Measurements from ENCODE around the gene CUTA. TPM values are rescaled to one million over a fixed set of nuclear protein-coding genes. Genes with fewer than 3 reads are reported as not detected.

The CUTA gene
- total and polyA plus RNA-seq, 2 of the 13 experiments (the other 11 are each of a cell fraction or from before 2014, with no cell fraction given): 170 to 180 TPM

DNA sequence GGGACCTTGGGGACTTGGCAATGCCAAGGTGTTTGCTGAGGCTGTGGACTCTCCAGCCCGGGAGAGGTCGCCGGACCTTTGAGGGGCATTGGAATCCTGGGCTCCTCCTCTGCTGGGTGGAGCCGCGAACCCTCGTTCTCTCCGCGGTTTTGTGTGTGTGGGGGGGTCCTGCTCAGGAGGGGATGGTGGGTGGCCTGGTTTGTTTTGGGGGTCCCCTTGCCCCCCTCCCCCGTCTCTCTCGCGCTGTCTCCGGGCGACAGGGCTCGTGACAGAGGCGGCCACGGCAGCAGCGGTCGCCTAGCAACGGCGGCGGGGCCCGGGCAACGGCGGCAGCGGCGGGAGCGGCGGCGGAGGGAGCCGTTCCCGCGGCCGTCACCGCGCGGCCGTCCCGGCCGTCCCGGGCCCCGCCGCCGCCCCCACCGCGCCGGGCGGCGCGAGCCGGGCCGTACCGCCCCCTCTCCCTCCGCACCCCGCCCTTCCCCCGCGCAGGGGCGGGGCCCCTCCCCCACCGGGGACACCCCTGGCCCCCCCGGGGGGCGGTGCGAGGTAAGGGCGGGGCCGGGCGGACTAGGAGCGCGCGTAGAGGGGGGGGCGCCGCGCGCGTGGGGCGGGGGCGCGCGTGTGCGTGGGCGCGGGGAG lies 9.8 kb upstream of the CUTA start (continued):
- TF ChIP-seq, protein P1, sequence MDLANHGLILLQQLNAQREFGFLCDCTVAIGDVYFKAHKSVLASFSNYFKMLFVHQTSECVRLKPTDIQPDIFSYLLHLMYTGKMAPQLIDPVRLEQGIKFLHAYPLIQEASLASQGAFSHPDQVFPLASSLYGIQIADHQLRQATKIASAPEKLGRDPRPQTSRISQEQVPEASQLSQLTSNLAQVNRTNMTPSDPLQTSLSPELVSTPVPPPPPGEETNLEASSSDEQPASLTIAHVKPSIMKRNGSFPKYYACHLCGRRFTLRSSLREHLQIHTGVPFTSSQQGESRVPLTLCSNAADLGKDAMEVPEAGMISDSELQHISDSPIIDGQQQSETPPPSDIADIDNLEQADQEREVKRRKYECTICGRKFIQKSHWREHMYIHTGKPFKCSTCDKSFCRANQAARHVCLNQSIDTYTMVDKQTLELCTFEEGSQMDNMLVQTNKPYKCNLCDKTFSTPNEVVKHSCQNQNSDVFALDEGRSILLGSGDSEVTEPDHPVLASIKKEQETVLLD (CRISPR knock-in tag; IDR thresholded peaks at IDR 0.05; ENCODE audit: low read depth): peak; percentile 66; the same call in 1 of the 2 replicates
- TF ChIP-seq ZNF446 (CRISPR knock-in tag; IDR thresholded peaks at IDR 0.05): no peak
- TF ChIP-seq, protein P2, sequence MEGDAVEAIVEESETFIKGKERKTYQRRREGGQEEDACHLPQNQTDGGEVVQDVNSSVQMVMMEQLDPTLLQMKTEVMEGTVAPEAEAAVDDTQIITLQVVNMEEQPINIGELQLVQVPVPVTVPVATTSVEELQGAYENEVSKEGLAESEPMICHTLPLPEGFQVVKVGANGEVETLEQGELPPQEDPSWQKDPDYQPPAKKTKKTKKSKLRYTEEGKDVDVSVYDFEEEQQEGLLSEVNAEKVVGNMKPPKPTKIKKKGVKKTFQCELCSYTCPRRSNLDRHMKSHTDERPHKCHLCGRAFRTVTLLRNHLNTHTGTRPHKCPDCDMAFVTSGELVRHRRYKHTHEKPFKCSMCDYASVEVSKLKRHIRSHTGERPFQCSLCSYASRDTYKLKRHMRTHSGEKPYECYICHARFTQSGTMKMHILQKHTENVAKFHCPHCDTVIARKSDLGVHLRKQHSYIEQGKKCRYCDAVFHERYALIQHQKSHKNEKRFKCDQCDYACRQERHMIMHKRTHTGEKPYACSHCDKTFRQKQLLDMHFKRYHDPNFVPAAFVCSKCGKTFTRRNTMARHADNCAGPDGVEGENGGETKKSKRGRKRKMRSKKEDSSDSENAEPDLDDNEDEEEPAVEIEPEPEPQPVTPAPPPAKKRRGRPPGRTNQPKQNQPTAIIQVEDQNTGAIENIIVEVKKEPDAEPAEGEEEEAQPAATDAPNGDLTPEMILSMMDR (CRISPR knock-in tag; IDR thresholded peaks at IDR 0.05): peak; percentile 37
- no peak for TF ChIP-seq ZNF354B (CRISPR knock-in tag; IDR thresholded peaks at IDR 0.05)
- TF ChIP-seq BRD4 (CRISPR knock-in tag; IDR thresholded peaks at IDR 0.05): no peak
- TF ChIP-seq ZNF660 (CRISPR knock-in tag; IDR thresholded peaks at IDR 0.05; ENCODE audit: borderline replicate concordance, low read depth): no peak
- TF ChIP-seq, protein P3, sequence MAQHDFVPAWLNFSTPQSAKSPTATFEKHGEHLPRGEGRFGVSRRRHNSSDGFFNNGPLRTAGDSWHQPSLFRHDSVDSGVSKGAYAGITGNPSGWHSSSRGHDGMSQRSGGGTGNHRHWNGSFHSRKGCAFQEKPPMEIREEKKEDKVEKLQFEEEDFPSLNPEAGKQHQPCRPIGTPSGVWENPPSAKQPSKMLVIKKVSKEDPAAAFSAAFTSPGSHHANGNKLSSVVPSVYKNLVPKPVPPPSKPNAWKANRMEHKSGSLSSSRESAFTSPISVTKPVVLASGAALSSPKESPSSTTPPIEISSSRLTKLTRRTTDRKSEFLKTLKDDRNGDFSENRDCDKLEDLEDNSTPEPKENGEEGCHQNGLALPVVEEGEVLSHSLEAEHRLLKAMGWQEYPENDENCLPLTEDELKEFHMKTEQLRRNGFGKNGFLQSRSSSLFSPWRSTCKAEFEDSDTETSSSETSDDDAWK (CRISPR knock-in tag; IDR thresholded peaks at IDR 0.05): no peak
- TF ChIP-seq SMAD1 (CRISPR knock-in tag; IDR thresholded peaks at IDR 0.05; ENCODE audit: borderline replicate concordance, low read depth): no peak
- no peak for TF ChIP-seq ZNF607 (CRISPR knock-in tag; IDR thresholded peaks at IDR 0.05; ENCODE audit: borderline replicate concordance)
- TF ChIP-seq ELF3 (CRISPR knock-in tag; IDR thresholded peaks at IDR 0.05): no peak
- TF ChIP-seq RFX1 (IDR thresholded peaks at IDR 0.05): peak; percentile 70
- no peak for TF ChIP-seq TAF1 (CRISPR knock-in tag; IDR thresholded peaks at IDR 0.05)
- TF ChIP-seq, protein P4, sequence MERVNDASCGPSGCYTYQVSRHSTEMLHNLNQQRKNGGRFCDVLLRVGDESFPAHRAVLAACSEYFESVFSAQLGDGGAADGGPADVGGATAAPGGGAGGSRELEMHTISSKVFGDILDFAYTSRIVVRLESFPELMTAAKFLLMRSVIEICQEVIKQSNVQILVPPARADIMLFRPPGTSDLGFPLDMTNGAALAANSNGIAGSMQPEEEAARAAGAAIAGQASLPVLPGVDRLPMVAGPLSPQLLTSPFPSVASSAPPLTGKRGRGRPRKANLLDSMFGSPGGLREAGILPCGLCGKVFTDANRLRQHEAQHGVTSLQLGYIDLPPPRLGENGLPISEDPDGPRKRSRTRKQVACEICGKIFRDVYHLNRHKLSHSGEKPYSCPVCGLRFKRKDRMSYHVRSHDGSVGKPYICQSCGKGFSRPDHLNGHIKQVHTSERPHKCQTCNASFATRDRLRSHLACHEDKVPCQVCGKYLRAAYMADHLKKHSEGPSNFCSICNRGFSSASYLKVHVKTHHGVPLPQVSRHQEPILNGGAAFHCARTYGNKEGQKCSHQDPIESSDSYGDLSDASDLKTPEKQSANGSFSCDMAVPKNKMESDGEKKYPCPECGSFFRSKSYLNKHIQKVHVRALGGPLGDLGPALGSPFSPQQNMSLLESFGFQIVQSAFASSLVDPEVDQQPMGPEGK (CRISPR knock-in tag; IDR thresholded peaks at IDR 0.05): peak; percentile 35; the same call in 1 of the 2 replicates
- no peak for TF ChIP-seq FOSL2 (CRISPR knock-in tag; IDR thresholded peaks at IDR 0.05)
- TF ChIP-seq RFX3 (CRISPR knock-in tag; IDR thresholded peaks at IDR 0.05): peak; percentile 68
- TF ChIP-seq, protein P5, sequence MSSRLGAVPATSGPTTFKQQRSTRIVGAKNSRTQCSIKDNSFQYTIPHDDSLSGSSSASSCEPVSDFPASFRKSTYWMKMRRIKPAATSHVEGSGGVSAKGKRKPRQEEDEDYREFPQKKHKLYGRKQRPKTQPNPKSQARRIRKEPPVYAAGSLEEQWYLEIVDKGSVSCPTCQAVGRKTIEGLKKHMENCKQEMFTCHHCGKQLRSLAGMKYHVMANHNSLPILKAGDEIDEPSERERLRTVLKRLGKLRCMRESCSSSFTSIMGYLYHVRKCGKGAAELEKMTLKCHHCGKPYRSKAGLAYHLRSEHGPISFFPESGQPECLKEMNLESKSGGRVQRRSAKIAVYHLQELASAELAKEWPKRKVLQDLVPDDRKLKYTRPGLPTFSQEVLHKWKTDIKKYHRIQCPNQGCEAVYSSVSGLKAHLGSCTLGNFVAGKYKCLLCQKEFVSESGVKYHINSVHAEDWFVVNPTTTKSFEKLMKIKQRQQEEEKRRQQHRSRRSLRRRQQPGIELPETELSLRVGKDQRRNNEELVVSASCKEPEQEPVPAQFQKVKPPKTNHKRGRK (CRISPR knock-in tag; IDR thresholded peaks at IDR 0.05): no peak
- TF ChIP-seq SP1 (IDR thresholded peaks at IDR 0.05): no peak
- TF ChIP-seq SP1 (CRISPR knock-in tag; IDR thresholded peaks at IDR 0.05): no peak
- no peak for TF ChIP-seq ZNF773 (CRISPR knock-in tag; IDR thresholded peaks at IDR 0.05; ENCODE audit: borderline replicate concordance)
- no peak for TF ChIP-seq ZNF672 (CRISPR knock-in tag; IDR thresholded peaks at IDR 0.05)
- TF ChIP-seq RARG (CRISPR knock-in tag; IDR thresholded peaks at IDR 0.05; ENCODE audit: low read depth): no peak
- TF ChIP-seq, protein P6, sequence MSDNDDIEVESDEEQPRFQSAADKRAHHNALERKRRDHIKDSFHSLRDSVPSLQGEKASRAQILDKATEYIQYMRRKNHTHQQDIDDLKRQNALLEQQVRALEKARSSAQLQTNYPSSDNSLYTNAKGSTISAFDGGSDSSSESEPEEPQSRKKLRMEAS (IDR thresholded peaks at IDR 0.05): no peak
- no peak for TF ChIP-seq ZNF839 (CRISPR knock-in tag; IDR thresholded peaks at IDR 0.05; ENCODE audit: borderline replicate concordance)

Measured in HepG2 (cell line).